HG02610 (cell line): ENCODE measurements around the gene DGCR6L.
"Not testable (repeated sequence)": the region's sequence is repeated elsewhere in the genome, so short reads cannot be mapped to it uniquely, and the experiment has no call there.

Experiments
- ATAC-seq: cut with Tn5 transposase; IDR thresholded peaks from one replicate; pipeline ENCODE4 v1.9.1; 2021; ENCODE audit warnings: mild to moderate bottlenecking, moderate library complexity; ENCODE audit not compliant: unreplicated experiment

Gene DGCR6L

GRCh38 chr22:20278726-20279490 lies 41.0 kb downstream of the DGCR6L start:
- not testable (repeated sequence) for ATAC-seq

GRCh38 chr22:20277936-20278635 lies 41.8 kb downstream of the DGCR6L start:
- ATAC-seq, result not testable (repeated sequence)

DNA sequence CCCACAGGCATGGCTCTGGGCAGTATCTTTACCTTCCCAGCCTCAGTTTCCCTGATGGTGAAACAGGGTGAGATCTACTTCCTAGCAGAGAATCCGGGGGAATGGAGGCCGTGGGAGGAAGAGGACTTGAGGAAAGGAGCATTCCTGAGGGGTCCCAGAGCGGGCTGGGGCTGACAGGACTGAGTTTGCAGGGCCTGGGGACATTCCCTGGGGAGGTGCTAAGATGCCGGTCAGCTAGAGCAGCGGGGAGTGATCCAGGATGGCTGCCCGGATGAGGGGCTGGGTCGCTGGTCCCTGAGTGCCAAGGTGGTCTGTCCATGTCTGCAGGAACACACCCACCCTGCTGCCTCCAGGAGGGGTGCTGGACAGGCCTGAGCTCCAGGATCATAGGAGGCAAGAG lies 43.4 kb downstream of the DGCR6L start:
- ATAC-seq, result no peak

GRCh38 chr22:20275836-20276235 lies 44.0 kb downstream of the DGCR6L start:
- no peak for ATAC-seq

GRCh38 chr22:20275325-20275724 lies 44.5 kb downstream of the DGCR6L start:
- not testable (repeated sequence) for ATAC-seq

DNA sequence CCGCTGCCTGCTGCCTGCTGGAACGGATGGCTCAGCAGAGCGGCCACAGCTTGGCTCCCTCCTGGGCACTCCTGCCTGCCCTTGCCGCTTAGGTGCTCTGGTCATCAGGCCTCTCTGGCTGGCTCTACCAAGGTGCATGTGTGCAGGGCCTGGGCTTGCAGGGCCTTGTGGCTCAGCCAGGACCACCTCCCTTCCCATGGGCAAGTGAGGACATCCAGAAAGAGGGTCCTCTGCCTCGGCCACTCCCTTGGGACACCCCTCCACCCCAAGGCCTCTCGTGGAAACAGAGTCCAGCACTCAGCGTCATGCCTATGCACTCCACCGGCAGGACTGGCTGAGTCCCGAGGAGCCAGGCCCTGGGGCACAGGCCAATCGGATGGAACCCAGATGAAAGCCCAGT lies 45.5 kb downstream of the DGCR6L start:
- ATAC-seq, result not testable (repeated sequence)

- no peak for ATAC-seq
Measured at GRCh38 chr22:20273758-20274181, 46.1 kb downstream of the DGCR6L start.

- no peak for ATAC-seq
Measured at GRCh38 chr22:20272700-20273099, 47.2 kb downstream of the DGCR6L start.

GRCh38 chr22:20272174-20272573 lies 47.7 kb downstream of the DGCR6L start:
- no peak for ATAC-seq

GRCh38 chr22:20271114-20271994 lies 48.5 kb downstream of the DGCR6L start:
- ATAC-seq, result no peak

DNA sequence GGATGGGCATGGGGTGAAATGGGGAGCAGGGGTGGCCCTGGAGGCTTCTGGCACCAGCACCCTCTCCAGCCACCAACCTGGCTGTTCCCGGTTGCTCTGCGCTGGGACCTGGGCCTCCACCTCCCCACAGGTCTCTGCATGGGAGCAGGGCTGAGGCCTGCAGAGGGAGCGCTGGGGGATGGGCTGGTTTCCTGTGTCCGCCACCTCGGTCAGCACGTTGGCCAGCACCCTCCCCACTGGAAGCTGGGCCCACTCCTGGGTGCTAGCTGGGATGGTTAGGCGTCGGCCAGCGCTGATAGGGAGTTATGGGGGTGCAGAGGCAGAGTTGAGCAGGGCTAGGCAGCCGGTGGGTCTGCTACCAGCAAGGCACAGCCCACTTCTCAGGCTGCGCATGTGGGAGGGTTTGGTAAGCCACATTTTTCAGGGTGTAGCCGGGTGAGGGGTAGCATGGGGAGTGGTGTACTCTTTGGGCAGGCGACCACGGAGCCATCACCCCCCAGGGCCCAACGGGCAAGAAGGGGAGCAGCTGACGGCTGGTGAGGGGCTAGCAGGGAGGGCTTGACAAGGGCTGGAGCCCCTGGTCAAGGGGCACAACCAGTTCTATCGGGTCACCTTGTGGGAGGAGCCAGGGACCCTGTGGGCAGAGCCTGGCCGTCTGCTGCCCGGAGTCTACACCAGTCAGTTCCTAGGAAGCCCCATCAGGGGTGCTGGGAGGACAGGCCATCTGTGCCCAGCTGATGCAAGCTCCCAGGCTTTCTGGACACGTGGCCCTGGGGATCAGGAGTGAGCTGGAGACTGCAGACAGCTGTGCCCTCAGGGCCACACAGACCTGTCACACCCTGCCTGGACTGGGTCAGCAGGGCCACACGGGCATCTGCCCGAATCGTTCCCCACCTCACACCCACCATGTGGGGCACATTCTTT lies 49.4 kb downstream of the DGCR6L start:
- ATAC-seq, result not testable (repeated sequence)

DNA sequence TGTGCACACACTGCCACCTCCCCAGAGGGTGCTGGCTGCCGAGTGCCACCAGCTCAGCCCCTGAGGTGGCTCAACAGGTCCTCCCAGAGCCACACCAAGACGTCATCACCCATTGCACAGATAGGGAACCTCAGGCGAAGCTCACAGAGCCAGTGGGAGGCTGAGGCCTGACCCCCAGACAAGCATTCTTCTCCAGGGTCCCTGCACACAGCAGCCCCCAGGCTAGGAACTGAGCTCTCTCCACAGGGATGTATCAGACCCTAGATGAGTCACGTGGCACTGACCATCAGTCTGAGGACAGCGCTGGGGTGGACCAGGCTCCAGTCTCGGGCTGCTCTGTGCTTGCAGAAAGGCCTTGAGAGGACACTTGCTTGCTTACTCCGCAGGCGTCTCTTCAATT lies 50.2 kb downstream of the DGCR6L start:
- ATAC-seq, result not testable (repeated sequence)

GRCh38 chr22:20269201-20269600 lies 50.7 kb downstream of the DGCR6L start:
- ATAC-seq, result not testable (repeated sequence)

DNA sequence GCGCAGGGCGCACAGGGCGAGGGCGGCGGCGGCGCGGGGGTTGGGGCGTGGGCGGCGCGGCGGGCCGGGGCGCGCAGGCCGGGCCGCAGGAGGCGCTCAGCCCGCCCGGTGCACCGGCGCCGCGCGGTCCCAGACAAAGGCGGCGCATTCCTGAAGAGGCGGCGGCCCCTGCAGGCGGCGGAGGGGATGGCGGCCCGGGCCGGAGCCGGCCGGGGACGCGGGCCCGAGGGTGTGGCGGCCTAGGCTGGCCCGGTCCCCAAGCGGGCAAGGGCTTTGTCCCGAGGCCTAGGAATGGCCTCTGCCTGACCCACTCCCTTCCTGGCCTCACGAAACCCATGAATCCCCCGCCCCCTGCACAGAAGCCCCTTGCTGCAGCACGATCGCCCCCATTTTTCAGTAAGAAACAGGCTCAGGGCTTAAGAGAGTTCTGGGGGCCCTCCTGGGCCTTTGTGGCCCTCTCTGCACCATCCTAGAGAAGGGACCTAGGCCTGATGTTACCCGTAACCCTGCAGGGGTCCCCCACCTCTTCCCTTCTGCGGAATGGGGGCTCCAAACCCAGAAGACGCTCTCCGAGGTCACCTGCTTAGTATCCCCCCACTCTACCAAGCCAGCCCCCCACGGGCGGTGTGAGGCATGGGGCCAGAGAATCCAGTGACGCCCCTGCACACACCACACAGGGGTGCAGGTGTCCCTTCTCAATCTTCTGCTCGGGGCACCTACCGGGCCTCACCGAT lies 51.4 kb downstream of the DGCR6L start, which contains the start of gene RTN4R:
TSS of gene RTN4R (minus strand) at position 40 of the 734 bp plus-strand sequence. CDS start 226 bp downstream, outside the sequence.
- no peak for ATAC-seq

DNA sequence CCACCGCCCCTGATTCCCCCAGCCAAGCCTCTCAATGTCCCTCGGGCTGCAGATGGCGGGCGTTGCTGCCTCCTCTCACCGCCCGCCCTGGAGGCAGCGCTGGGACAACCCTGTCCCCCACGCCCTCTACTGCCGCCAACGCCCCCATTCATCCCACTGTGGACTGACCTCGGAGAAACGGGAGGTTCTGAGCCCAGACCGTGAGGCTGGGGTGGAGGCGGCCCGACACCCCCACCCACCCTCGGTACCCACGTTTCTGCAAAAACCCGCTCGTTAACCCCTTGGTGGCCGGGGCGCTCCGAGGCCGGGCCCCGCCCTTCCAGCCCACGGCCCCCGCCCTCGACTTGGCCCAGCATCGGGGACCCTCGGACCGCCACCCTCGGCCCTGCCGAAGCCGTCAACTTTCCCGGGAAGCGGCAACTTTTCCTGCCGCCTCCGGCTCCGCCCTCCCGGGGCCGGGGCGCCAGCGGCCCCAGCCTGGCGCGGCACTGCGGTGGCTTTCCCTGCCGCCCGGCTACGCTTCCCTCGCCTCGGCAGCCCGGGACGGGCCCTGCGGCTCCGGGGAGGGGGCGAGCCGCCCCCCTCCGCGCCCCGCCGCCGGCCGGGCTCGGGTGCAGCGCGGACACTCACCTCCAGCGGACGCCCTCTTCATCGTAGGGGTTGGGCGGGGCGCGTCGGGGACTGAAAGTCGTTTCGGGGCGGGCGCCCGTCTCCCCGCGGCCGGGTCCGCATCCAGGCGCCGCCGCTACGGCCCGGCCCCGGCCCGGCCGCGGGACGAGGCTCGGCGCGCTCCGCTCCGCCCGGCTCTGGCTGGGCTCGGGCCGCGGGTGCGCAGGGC lies 52.2 kb downstream of the DGCR6L start:
- no peak for ATAC-seq

DNA sequence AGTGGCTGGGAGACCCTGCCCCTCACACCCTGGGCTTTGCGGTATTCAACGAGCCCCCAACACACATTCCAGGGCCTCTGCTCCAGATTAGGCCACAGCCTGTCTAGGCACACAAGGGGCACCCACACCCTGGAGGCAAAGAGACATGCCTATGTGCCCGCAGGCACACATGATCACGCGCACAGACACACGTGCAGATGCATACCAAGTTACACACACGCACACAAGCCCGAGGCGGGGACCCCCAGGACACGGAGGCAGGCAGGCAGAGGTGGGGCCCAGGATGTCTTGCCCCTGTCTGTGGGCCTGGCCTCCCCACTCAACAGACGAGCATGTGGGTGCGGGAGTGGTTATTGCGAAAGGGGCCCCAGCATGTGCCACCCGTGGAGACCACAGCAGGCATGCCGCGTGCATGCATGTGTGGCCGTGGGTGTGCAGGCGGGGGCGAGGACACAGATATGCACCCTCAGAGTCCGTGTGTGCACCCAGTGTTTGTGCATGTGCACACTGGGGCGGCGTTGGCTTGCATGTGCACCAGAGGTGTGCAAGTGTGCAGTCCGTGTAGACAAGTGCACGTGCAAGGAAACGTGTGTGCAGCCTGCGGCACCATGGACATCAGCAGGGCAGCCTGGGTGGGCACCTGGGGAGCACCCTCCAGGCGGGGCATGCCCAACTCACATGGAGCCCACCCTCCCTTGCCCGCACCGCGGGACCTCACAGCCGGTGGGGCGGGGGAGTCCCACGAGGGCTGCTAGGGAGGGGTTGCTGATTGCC lies 53.0 kb downstream of the DGCR6L start:
- not testable (repeated sequence) for ATAC-seq

GRCh38 chr22:20265772-20266666 lies 53.8 kb downstream of the DGCR6L start:
- ATAC-seq, result not testable (repeated sequence)
